ENCODE measurements around the gene LBP.

LBP gene

DNA sequence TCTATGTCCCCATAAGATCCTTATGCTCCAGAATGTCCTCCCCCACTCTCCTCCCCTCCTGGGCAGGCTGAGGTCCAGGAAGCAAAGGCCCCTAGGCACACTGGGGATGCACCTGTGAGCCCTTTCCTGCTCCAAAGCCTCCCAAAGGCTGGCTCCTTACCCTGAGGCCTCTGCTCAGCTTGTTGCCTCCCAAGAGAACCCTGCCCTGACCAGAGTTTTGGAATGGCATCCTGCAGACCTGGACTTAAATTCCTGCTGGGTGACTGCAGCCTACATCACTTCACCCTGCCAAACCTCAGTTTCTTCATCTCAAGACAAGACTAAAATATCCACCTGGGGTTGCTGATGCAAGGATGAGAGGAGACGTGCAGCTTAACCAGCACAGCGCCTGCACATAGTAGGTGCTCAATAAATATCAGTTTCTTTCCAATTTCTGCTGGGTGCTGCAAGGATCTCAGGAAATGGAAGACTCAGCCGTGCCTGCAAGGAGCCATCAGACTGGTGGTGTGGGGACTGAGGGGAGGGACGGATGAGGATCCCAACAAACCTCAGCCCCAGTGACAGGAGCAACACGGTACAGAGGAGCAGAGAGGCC, 2.1 kb upstream of the LBP start:
- H3K36me3 ChIP-seq (ENCODE audit: control insufficient read depth in 2 of 2, insufficient read depth in 2 of 2, low read length in 2 of 2) = no peaks in the 10 kb centered on the region
- peaks cover 0 to 2% of the 10 kb centered on the region in 2 donors for H3K27me3 ChIP-seq (ENCODE audit: control insufficient read depth in 2 of 2, insufficient read depth in 2 of 2, low read length in 2 of 2)
- no peak overlapping the region for H3K4me3 ChIP-seq (ENCODE audit: low read length in 2 of 2)
- H3K9ac ChIP-seq (ENCODE audit: low read depth in 1 of 2, low read length in 2 of 2) = no peak overlapping the region
- H3K4me1 ChIP-seq (ENCODE audit: control insufficient read depth in 2 of 2, insufficient read depth in 2 of 2, low read length in 2 of 2) = peaks cover 0 to 2% of the 10 kb centered on the region in 2 donors
- no peaks in the 10 kb centered on the region for H3K9me3 ChIP-seq (ENCODE audit: control insufficient read depth in 2 of 2, low read length in 2 of 2)
- H3K27ac ChIP-seq (ENCODE audit: low read depth in 2 of 2, low read length in 2 of 2) = no peak overlapping the region

DNA sequence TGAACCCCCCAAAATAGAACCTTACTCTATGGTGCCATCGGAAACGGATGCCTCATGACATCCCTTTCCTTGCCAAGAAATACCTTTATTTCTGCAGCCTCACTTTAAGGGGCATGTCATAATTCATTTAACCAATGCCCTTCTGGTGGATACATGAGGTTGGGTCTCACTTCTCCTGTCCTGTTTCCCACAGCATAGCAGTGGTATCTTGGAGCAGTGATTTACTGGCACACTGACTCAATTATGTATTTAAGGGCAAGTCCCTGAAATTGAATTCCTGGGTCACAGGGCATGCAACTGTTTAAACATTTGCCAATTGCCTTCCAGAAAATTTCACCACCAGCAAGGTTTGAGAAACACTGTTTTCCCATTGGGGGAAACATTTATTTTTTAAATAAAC, 639 bp upstream of the LBP start:
- Histone ChIP-seq H3K27ac (ENCODE audit: low read depth in 2 of 2, low read length in 2 of 2) (no peak overlapping the region), H3K4me3 (ENCODE audit: low read length in 2 of 2) (no peak overlapping the region), H3K4me1 (ENCODE audit: control insufficient read depth in 2 of 2, insufficient read depth in 2 of 2, low read length in 2 of 2) (peaks cover 0 to 2% of the 10 kb centered on the region in 2 donors), H3K27me3 (ENCODE audit: control insufficient read depth in 2 of 2, insufficient read depth in 2 of 2, low read length in 2 of 2) (peaks cover 0 to 2% of the 10 kb centered on the region in 2 donors), H3K9me3 (ENCODE audit: control insufficient read depth in 2 of 2, low read length in 2 of 2) (no peaks in the 10 kb centered on the region), H3K36me3 (ENCODE audit: control insufficient read depth in 2 of 2, insufficient read depth in 2 of 2, low read length in 2 of 2) (no peaks in the 10 kb centered on the region), H3K9ac (ENCODE audit: low read depth in 1 of 2, low read length in 2 of 2) (no peak overlapping the region)

GRCh38 chr20:38346741-38347140, 459 bp downstream of the LBP start:
- Histone ChIP-seq H3K27me3 (ENCODE audit: control insufficient read depth in 2 of 2, insufficient read depth in 2 of 2, low read length in 2 of 2) (peaks cover 0 to 2% of the 10 kb centered on the region in 2 donors), H3K27ac (ENCODE audit: low read depth in 2 of 2, low read length in 2 of 2) (no peak overlapping the region), H3K9me3 (ENCODE audit: control insufficient read depth in 2 of 2, low read length in 2 of 2) (no peaks in the 10 kb centered on the region), H3K9ac (ENCODE audit: low read depth in 1 of 2, low read length in 2 of 2) (no peak overlapping the region), H3K4me3 (ENCODE audit: low read length in 2 of 2) (no peak overlapping the region), H3K36me3 (ENCODE audit: control insufficient read depth in 2 of 2, insufficient read depth in 2 of 2, low read length in 2 of 2) (no peaks in the 10 kb centered on the region), H3K4me1 (ENCODE audit: control insufficient read depth in 2 of 2, insufficient read depth in 2 of 2, low read length in 2 of 2) (peaks cover 0 to 2% of the 10 kb centered on the region in 2 donors)

DNA sequence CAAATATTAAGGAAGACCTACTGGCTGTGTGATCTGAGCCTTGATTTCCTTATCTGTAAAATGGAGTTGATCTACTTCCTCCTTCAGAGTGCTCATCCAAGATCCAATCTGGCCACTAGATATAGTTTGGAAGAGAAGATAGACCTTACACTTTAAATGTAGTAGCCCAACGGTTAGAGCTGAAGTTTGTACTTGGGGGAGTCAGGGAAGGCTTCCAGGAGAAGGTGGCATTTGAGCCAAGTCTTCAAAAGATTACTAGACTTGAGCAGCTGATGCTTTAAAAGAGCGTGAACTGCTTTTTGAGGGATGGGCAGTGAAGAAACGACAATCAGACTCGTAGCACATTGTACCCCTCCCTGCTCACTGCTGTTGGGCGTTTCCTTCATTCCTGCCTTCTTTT, 3.6 kb downstream of the LBP start:
- Histone ChIP-seq H3K4me3 (ENCODE audit: low read length in 2 of 2) (no peak overlapping the region), H3K27ac (ENCODE audit: low read depth in 2 of 2, low read length in 2 of 2) (no peak overlapping the region), H3K4me1 (ENCODE audit: control insufficient read depth in 2 of 2, insufficient read depth in 2 of 2, low read length in 2 of 2) (no peaks in the 10 kb centered on the region), H3K27me3 (ENCODE audit: control insufficient read depth in 2 of 2, insufficient read depth in 2 of 2, low read length in 2 of 2) (no peaks in the 10 kb centered on the region), H3K36me3 (ENCODE audit: control insufficient read depth in 2 of 2, insufficient read depth in 2 of 2, low read length in 2 of 2) (no peaks in the 10 kb centered on the region), H3K9me3 (ENCODE audit: control insufficient read depth in 2 of 2, low read length in 2 of 2) (no peaks in the 10 kb centered on the region), H3K9ac (ENCODE audit: low read depth in 1 of 2, low read length in 2 of 2) (no peak overlapping the region)

DNA sequence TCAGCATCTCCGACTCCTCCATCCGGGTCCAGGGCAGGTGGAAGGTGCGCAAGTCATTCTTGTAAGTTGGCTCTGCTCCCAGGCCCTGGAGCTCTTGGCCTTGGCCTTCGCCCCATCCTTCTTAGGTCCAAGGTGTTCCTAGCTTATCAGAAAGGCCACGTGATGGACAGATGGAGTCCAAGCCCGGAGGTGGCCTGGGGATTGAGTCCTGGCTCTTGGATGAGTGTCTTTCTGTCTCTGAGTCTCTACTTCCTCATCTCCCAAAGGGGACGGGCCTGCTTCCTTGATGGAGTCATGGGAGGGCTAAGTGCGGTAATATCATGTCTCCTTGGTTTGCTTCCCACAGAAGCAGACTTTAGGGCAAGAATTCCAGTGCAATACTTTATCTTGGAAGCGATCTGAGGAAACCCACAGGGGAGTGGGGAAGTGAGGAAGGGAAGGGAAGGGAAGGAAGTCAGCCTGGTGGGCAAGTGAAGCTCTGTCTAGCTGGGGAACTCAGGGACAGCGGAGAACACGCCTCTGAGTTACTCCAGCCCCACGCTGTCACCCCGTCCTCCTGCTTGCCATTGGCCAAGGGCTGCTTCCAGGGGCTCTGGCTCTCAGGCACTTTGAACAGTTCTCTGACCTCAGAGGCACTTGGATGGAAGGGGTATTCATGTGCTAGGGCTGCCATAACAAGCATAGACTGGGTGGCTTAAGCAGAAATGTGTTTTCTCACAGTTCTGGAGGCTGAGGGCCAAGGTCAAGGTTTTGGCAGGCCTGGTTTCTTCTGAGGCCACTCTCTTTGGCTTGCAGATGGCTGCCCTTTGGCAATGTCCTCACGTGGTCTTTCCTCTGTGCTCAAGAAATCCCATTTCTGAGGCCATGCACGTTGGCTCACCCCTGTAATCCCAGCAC, 4.8 kb downstream of the LBP start:
- Histone ChIP-seq H3K4me1 (ENCODE audit: control insufficient read depth in 2 of 2, insufficient read depth in 2 of 2, low read length in 2 of 2) (no peaks in the 10 kb centered on the region), H3K4me3 (ENCODE audit: low read length in 2 of 2) (no peak overlapping the region), H3K36me3 (ENCODE audit: control insufficient read depth in 2 of 2, insufficient read depth in 2 of 2, low read length in 2 of 2) (no peaks in the 10 kb centered on the region), H3K9me3 (ENCODE audit: control insufficient read depth in 2 of 2, low read length in 2 of 2) (no peaks in the 10 kb centered on the region), H3K27ac (ENCODE audit: low read depth in 2 of 2, low read length in 2 of 2) (no peak overlapping the region), H3K27me3 (ENCODE audit: control insufficient read depth in 2 of 2, insufficient read depth in 2 of 2, low read length in 2 of 2) (no peaks in the 10 kb centered on the region), H3K9ac (ENCODE audit: low read depth in 1 of 2, low read length in 2 of 2) (no peak overlapping the region)

DNA sequence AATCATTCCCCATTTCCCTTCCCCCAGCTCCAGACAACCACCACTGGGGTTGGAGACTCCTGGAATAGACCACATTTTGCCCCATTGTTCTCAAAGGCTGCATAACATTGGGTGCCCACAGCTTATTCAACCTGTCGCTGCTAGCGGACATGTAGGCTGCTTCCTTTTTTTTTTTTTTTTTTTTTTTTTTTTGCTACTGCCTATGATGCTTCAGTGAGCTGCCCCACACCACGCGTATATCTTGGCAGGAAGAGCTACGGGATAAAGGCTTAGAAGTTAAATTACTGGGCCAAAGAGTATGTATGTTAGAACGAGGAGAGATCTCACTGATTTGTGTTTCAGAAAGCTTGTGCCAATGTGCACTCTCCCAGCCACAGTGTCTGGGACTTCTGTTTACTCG, 7.0 kb downstream of the LBP start:
- H3K4me3 ChIP-seq (ENCODE audit: low read length in 2 of 2) = no peak overlapping the region
- H3K9me3 ChIP-seq (ENCODE audit: control insufficient read depth in 2 of 2, low read length in 2 of 2) = no peaks in the 10 kb centered on the region
- H3K27me3 ChIP-seq (ENCODE audit: control insufficient read depth in 2 of 2, insufficient read depth in 2 of 2, low read length in 2 of 2) = peaks cover 0 to 3% of the 10 kb centered on the region in 2 donors
- no peaks in the 10 kb centered on the region for H3K36me3 ChIP-seq (ENCODE audit: control insufficient read depth in 2 of 2, insufficient read depth in 2 of 2, low read length in 2 of 2)
- no peak overlapping the region for H3K27ac ChIP-seq (ENCODE audit: low read depth in 2 of 2, low read length in 2 of 2)
- H3K4me1 ChIP-seq (ENCODE audit: control insufficient read depth in 2 of 2, insufficient read depth in 2 of 2, low read length in 2 of 2) = no peaks in the 10 kb centered on the region
- H3K9ac ChIP-seq (ENCODE audit: low read depth in 1 of 2, low read length in 2 of 2) = no peak overlapping the region

DNA sequence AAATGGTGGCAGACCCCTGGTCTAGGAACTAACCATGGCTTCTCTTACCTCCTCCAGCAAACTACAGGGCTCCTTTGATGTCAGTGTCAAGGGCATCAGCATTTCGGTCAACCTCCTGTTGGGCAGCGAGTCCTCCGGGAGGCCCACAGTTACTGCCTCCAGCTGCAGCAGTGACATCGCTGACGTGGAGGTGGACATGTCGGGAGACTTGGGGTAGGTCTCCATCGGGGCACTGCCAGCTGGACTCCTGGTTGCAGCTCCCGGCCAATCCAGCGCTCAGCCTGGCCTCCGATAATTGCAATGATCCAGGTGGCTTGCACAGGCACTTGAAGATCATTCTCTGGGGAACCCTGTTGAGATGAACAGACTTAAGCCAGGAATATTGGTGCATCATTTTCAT, 7.9 kb downstream of the LBP start:
- Histone ChIP-seq H3K9ac (ENCODE audit: low read depth in 1 of 2, low read length in 2 of 2) (no peak overlapping the region), H3K27me3 (ENCODE audit: control insufficient read depth in 2 of 2, insufficient read depth in 2 of 2, low read length in 2 of 2) (peaks cover 0 to 3% of the 10 kb centered on the region in 2 donors), H3K4me3 (ENCODE audit: low read length in 2 of 2) (no peak overlapping the region), H3K4me1 (ENCODE audit: control insufficient read depth in 2 of 2, insufficient read depth in 2 of 2, low read length in 2 of 2) (no peaks in the 10 kb centered on the region), H3K36me3 (ENCODE audit: control insufficient read depth in 2 of 2, insufficient read depth in 2 of 2, low read length in 2 of 2) (no peaks in the 10 kb centered on the region), H3K9me3 (ENCODE audit: control insufficient read depth in 2 of 2, low read length in 2 of 2) (no peaks in the 10 kb centered on the region), H3K27ac (ENCODE audit: low read depth in 2 of 2, low read length in 2 of 2) (no peak overlapping the region)

GRCh38 chr20:38355161-38356012, 9.1 kb downstream of the LBP start:
- Histone ChIP-seq H3K36me3 (ENCODE audit: control insufficient read depth in 2 of 2, insufficient read depth in 2 of 2, low read length in 2 of 2) (no peaks in the 10 kb centered on the region), H3K4me3 (ENCODE audit: low read length in 2 of 2) (no peak overlapping the region), H3K4me1 (ENCODE audit: control insufficient read depth in 2 of 2, insufficient read depth in 2 of 2, low read length in 2 of 2) (no peaks in the 10 kb centered on the region), H3K9ac (ENCODE audit: low read depth in 1 of 2, low read length in 2 of 2) (no peak overlapping the region), H3K27ac (ENCODE audit: low read depth in 2 of 2, low read length in 2 of 2) (no peak overlapping the region), H3K27me3 (ENCODE audit: control insufficient read depth in 2 of 2, insufficient read depth in 2 of 2, low read length in 2 of 2) (peaks cover 0 to 3% of the 10 kb centered on the region in 2 donors), H3K9me3 (ENCODE audit: control insufficient read depth in 2 of 2, low read length in 2 of 2) (no peaks in the 10 kb centered on the region)

- Histone ChIP-seq H3K27me3 (ENCODE audit: control insufficient read depth in 2 of 2, insufficient read depth in 2 of 2, low read length in 2 of 2) (peaks cover 0 to 3% of the 10 kb centered on the region in 2 donors), H3K9me3 (ENCODE audit: control insufficient read depth in 2 of 2, low read length in 2 of 2) (no peaks in the 10 kb centered on the region), H3K9ac (ENCODE audit: low read depth in 1 of 2, low read length in 2 of 2) (no peak overlapping the region), H3K27ac (ENCODE audit: low read depth in 2 of 2, low read length in 2 of 2) (no peak overlapping the region), H3K4me1 (ENCODE audit: control insufficient read depth in 2 of 2, insufficient read depth in 2 of 2, low read length in 2 of 2) (no peaks in the 10 kb centered on the region), H3K36me3 (ENCODE audit: control insufficient read depth in 2 of 2, insufficient read depth in 2 of 2, low read length in 2 of 2) (no peaks in the 10 kb centered on the region), H3K4me3 (ENCODE audit: low read length in 2 of 2) (no peak overlapping the region)
These were observed 11.4 kb downstream of the LBP start for GRCh38 chr20:38357653-38358207.

Measured in mucosa of rectum (tissue), 2 donors.